SK-N-SH treated with all-trans-retinoic acid at 6 μM for 48 hours (cell line): ENCODE results near the gene HPN.
A peak's percentile ranks its signal among the peaks of the same experiment; 100 is the strongest.

Experiments
- ATAC-seq: fragments of 200-7000 bp; cut with Tn5 transposase; 3 replicates; pipeline ENCODE4 v1.9.1; 2020; ENCODE audit warnings: mild to moderate bottlenecking, moderate library complexity
- ARNTL ChIP-seq: fragments of 450-650 bp; formaldehyde crosslinking; IDR thresholded peaks from 2 replicates; pipeline ENCODE4 v1.5.0; 2020; ENCODE audit warnings: low read depth, mild to moderate bottlenecking, moderate library complexity, borderline replicate concordance
- BACH2 ChIP-seq: fragments of 250-450 bp; sonication (Bioruptor Pico); IDR thresholded peaks from 2 replicates; pipeline ENCODE4 v1.9.0; 2021; ENCODE audit warnings: mild to moderate bottlenecking, borderline replicate concordance
- CSDC2 ChIP-seq: fragments of 250-450 bp; sonication (Bioruptor Pico); IDR thresholded peaks from 2 replicates; pipeline ENCODE4 v1.5.0; 2020; ENCODE audit warnings: mild to moderate bottlenecking, moderate library complexity
- ESRRG ChIP-seq: fragments of 250-450 bp; sonication (Bioruptor Pico); IDR thresholded peaks from 2 replicates; pipeline ENCODE4 v1.6.1; 2021; ENCODE audit warnings: mild to moderate bottlenecking
- ISL1 ChIP-seq: fragments of 250-450 bp; sonication (Bioruptor Pico); IDR thresholded peaks from 2 replicates; pipeline ENCODE4 v2.1.2; 2022; ENCODE audit warnings: mild to moderate bottlenecking, moderate library complexity
- OSR1 ChIP-seq: fragments of 250-450 bp; sonication (Bioruptor Pico); IDR thresholded peaks from 2 replicates; pipeline ENCODE4 v1.8.0; 2022; ENCODE audit warnings: moderate library complexity, mild to moderate bottlenecking, inconsistent platforms
- POU6F1 ChIP-seq: fragments of 250-450 bp; sonication (Bioruptor Pico); IDR thresholded peaks from 2 replicates; pipeline ENCODE4 v1.8.0; 2021; ENCODE audit warnings: low read depth, mild to moderate bottlenecking, moderate library complexity, borderline replicate concordance
- PPARA ChIP-seq: fragments of 250-450 bp; sonication (Bioruptor Pico); IDR thresholded peaks from 2 replicates; pipeline ENCODE4 v1.5.0; 2020; ENCODE audit warnings: mild to moderate bottlenecking, borderline replicate concordance
- SNAI2 ChIP-seq: fragments of 250-450 bp; sonication (Bioruptor Pico); IDR thresholded peaks from 2 replicates; pipeline ENCODE4 v1.5.0; 2020; ENCODE audit warnings: mild to moderate bottlenecking, moderate library complexity
- TCF4 ChIP-seq: fragments of 250-450 bp; sonication (Bioruptor Pico); IDR thresholded peaks from 2 replicates; pipeline ENCODE4 v1.8.0; 2021; ENCODE audit warnings: mild to moderate bottlenecking, moderate library complexity, borderline replicate concordance
- TSHZ2 ChIP-seq: fragments of 250-450 bp; sonication (Bioruptor Pico); IDR thresholded peaks from 2 replicates; pipeline ENCODE4 v1.5.0; 2020; ENCODE audit warnings: mild to moderate bottlenecking, moderate library complexity
- ZC3H10 ChIP-seq: fragments of 250-450 bp; sonication (Bioruptor Pico); IDR thresholded peaks from 2 replicates; pipeline ENCODE4 v1.5.1; 2021; ENCODE audit warnings: mild to moderate bottlenecking, moderate library complexity
- ZFP3 ChIP-seq: fragments of 250-450 bp; sonication (Bioruptor Pico); IDR thresholded peaks from 2 replicates; pipeline ENCODE4 v1.5.0; 2020; ENCODE audit warnings: mild to moderate bottlenecking, moderate library complexity
- ZFP30 ChIP-seq: fragments of 450-650 bp; formaldehyde crosslinking; IDR thresholded peaks from 2 replicates; pipeline ENCODE4 v1.5.0; 2022; ENCODE audit warnings: mild to moderate bottlenecking, moderate library complexity
- ZNF565 ChIP-seq: fragments of 450-650 bp; formaldehyde crosslinking; conservative IDR thresholded peaks from 2 replicates; pipeline ENCODE4 v1.5.0; 2020; ENCODE audit warnings: low read depth, mild to moderate bottlenecking, moderate library complexity
- ZNF8 ChIP-seq: fragments of 450-650 bp; formaldehyde crosslinking; IDR thresholded peaks from 2 replicates; pipeline ENCODE4 v1.5.0; 2020; ENCODE audit warnings: mild to moderate bottlenecking, moderate library complexity
- TF ChIP-seq, protein P1 (sequence below): fragments of 250-450 bp; sonication (Bioruptor Pico); IDR thresholded peaks from 2 replicates; pipeline ENCODE4 v1.5.1; 2021; ENCODE audit warnings: mild to moderate bottlenecking, moderate library complexity
- TF ChIP-seq, protein P2 (sequence below): fragments of 250-450 bp; sonication (Bioruptor Pico); IDR thresholded peaks from 2 replicates; pipeline ENCODE4 v1.5.1; 2020; ENCODE audit warnings: low read depth, mild to moderate bottlenecking, moderate library complexity
- TF ChIP-seq, protein P3 (sequence below): fragments of 250-450 bp; sonication (Bioruptor Pico); IDR thresholded peaks from 2 replicates; pipeline ENCODE4 v1.8.0; 2020; ENCODE audit warnings: mild to moderate bottlenecking, moderate library complexity, borderline replicate concordance

The HPN gene

GRCh38 chr19:35029737-35030256 is 11.7 kb upstream of the HPN start:
- TF ChIP-seq, protein P1, sequence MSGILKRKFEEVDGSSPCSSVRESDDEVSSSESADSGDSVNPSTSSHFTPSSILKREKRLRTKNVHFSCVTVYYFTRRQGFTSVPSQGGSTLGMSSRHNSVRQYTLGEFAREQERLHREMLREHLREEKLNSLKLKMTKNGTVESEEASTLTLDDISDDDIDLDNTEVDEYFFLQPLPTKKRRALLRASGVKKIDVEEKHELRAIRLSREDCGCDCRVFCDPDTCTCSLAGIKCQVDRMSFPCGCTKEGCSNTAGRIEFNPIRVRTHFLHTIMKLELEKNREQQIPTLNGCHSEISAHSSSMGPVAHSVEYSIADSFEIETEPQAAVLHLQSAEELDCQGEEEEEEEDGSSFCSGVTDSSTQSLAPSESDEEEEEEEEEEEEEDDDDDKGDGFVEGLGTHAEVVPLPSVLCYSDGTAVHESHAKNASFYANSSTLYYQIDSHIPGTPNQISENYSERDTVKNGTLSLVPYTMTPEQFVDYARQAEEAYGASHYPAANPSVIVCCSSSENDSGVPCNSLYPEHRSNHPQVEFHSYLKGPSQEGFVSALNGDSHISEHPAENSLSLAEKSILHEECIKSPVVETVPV (CRISPR knock-in tag): peak; percentile 40; the same call in 1 of the 2 replicates
- no peak for TF ChIP-seq ESRRG
- ATAC-seq: peak; percentile 11

- TF ChIP-seq ESRRG (no peak), ZC3H10 (no peak), BACH2 (CRISPR knock-in tag) (no peak), PPARA (no peak), SNAI2 (CRISPR knock-in tag) (no peak), TSHZ2 (CRISPR knock-in tag) (no peak), ZNF8 (no peak), ZNF565 (CRISPR knock-in tag) (no peak), CSDC2 (CRISPR knock-in tag) (no peak), POU6F1 (CRISPR knock-in tag) (no peak), ZFP30 (CRISPR knock-in tag) (no peak), ISL1 (CRISPR knock-in tag) (no peak), OSR1 (no peak)
- TF ChIP-seq, protein P1 (CRISPR knock-in tag): no peak
- TF ChIP-seq, protein P2, sequence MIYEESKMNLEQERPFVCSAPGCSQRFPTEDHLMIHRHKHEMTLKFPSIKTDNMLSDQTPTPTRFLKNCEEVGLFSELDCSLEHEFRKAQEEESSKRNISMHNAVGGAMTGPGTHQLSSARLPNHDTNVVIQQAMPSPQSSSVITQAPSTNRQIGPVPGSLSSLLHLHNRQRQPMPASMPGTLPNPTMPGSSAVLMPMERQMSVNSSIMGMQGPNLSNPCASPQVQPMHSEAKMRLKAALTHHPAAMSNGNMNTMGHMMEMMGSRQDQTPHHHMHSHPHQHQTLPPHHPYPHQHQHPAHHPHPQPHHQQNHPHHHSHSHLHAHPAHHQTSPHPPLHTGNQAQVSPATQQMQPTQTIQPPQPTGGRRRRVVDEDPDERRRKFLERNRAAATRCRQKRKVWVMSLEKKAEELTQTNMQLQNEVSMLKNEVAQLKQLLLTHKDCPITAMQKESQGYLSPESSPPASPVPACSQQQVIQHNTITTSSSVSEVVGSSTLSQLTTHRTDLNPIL: no peak
- ATAC-seq: peak; percentile 81
Observed at GRCh38 chr19:35030257-35031071, 11.1 kb upstream of the HPN start, which contains the start of gene SCN1B. Gene SCN1B (plus strand): TSS chr19:35030470. CDS start chr19:35030821, 351 bp downstream.

- ATAC-seq: peak; percentile 13; the same call in 2 of the 3 replicates
- TF ChIP-seq TCF4 (CRISPR knock-in tag): no peak
- no peak for TF ChIP-seq ISL1 (CRISPR knock-in tag)
- TF ChIP-seq, protein P2: no peak
- TF ChIP-seq, protein P1 (CRISPR knock-in tag): no peak
- no peak for TF ChIP-seq ZFP3 (CRISPR knock-in tag)
- TF ChIP-seq ARNTL (CRISPR knock-in tag): no peak
- TF ChIP-seq, protein P3, sequence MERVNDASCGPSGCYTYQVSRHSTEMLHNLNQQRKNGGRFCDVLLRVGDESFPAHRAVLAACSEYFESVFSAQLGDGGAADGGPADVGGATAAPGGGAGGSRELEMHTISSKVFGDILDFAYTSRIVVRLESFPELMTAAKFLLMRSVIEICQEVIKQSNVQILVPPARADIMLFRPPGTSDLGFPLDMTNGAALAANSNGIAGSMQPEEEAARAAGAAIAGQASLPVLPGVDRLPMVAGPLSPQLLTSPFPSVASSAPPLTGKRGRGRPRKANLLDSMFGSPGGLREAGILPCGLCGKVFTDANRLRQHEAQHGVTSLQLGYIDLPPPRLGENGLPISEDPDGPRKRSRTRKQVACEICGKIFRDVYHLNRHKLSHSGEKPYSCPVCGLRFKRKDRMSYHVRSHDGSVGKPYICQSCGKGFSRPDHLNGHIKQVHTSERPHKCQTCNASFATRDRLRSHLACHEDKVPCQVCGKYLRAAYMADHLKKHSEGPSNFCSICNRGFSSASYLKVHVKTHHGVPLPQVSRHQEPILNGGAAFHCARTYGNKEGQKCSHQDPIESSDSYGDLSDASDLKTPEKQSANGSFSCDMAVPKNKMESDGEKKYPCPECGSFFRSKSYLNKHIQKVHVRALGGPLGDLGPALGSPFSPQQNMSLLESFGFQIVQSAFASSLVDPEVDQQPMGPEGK (CRISPR knock-in tag): no peak
Observed at GRCh38 chr19:35031072-35031881, 10.2 kb upstream of the HPN start.
